Stimulated activated CD4-positive, alpha-beta T cell treated with anti-CD3 and anti-CD28 coated beads, Interleukin-15, amount 100 ng/mL, for 48 hours (primary cell): ENCODE results near the gene SNCG.
"Not testable (repeated sequence)": the region's sequence is repeated elsewhere in the genome, so short reads cannot be mapped to it uniquely, and the experiment has no call there.

ENCODE experiments used
- DNase-seq, 2 donors: peaks; one replicate each; pipeline ENCODE4 v3.0.0-alpha.2; 2020; ENCODE audit warnings: low read depth in 2 of 2

Gene SNCG

DNA sequence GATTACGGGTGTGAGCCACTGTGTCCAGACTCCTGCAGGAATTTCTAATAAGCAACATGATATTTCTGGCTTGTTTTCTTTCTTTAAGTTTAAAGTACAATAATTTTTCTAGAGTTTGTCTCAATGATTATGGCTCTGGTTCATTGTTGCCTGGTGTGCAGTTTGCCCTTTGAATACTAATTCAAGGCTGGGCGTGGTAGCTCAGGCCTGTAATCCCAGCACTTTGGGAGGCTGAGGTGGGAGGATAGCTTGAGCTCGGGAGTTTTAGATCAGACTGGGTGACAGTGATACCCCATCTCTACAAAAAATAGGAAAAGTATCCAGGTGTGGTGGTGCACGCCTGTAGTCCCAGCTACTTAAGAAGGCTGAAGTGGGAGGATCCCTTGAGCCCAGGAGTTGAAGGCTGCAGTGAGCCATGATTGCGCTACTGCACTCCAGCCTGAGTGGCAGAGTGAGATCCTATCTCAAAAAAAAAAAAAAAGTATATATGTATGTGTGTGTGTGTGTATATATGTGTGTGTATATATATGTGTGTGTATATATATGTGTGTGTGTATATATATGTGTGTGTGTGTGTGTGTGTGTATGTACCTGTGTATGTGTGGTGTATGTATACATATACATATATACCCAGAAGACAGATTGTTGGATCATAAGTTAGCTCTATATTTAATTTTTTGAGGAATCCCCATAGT, 18.1 kb downstream of the SNCG start:
- no peak for DNase-seq

DNA sequence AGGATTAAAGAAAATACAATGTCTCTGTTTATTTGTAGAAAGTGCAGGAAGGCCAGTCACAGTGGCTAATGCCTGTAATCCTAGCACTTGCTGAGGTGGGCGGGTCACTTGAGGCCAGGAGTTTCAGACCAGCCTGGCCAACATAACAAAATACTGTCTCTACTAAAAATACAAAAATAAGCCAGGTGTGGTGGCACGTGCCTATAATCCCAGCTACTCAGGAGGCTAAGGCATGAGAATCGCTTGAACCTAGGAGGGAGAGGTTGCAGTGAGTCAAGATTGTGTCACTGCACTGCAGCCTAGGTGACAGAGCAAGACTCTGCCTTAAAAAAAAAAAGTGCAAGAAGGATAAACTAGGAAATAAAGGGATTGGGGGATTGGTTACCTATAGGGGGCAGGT, 20.1 kb downstream of the SNCG start:
- not testable (repeated sequence) for DNase-seq

DNA sequence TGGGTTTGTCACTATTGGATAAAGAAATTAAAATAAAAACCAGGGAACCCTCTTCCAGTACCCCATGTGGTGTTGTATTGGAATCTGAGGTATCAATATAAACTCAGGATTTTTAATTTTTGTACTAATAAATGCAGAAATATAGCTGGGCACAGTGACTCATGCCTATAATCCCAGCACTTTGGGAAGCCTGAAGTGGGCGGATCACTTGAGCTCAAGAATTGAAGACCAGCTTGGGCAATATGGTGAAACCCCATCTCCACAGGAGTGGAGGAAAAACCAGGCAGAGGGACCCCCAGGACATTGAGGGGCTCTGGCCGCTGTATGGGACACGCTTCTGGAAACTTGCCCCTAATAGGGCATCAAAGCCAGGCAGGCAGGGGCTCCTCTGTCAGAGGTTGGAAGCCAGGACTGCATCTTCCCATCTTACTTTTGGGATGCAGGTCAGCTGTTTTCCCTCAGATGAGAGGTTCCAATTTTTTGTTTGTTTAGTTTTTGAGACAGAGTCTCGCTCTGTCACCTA, 21.0 kb downstream of the SNCG start:
- DNase-seq, result no peak

DNA sequence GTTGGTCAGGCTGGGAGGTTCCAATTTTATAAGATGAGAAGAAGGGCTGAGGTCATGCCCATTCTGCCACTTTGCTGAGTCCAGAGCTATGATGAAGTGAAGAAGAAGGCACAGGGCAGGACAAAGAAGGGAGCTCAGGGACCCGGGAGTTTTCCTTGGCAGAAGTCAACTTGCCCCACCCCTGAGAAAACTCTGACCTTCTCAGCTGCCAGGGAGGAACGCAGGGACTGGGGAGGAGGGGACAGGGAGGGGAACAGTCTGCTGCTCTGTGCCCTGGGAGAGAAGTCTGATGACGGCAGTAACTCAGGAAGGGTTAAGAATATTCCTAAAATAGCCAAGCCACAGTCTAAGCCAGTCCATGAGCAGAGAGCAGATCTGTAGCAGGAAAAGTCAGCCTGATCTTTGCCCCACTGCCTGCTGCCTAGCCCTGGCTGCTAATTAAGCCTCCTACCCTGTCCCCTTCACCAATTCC, 21.6 kb downstream of the SNCG start:
- no peak for DNase-seq

DNA sequence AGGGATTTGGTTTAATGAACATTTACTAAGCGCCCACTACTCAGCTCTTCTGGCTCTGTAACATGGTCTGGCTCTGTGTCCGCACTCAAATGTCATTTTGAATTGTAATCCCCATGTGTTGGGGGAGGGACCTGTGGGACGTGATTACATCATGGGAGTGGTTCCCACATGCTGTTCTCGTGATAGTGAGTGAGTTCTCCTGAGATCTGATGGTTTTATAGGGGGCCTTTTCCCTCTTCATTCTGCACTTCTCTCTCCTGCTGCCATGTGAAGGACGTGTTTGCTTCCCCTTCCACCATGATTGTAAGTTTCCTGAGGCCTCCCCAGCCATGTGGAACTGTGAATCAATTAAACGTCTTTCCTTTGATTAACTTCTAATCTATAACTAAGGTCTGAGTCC, 22.6 kb downstream of the SNCG start:
- DNase-seq, result not testable (repeated sequence)

DNA sequence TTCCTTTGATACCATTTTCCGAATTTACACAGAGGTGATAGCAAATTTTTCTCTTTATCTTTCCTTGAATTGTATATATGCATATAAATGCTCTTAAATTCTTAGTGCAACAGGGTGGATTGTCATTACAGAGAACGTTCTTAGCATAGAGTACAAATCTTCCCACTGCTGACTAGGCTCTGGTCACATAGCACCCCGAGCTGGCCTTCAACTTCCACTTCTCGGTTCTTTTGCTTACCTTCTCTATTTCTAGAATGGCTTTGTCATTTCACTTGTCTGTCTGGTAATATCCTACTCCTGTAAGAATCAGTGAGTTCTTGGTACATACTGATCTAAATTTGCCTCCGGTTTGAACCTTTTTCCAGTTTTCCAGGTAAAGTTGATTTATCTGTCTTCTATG, 23.3 kb downstream of the SNCG start:
- DNase-seq, result no peak

DNA sequence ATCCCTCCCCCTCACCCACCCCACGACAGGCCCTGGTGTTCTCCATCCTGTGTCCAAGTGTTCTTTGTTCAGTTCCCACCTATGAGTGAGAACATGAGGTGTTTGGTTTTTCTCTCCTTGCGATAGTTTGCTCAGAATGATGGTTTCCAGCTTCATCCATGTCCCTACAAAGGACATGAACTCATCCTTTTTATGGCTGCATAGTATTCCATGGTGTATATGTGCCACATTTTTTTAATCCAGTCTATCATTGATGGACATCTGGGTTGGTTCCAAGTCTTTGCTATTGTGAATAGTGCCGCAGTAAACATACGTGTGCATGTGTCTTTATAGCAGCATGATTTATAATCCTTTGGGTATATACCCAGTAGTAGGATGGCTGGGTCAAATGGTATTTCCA, 26.1 kb downstream of the SNCG start:
- DNase-seq, result not testable (repeated sequence)

DNA sequence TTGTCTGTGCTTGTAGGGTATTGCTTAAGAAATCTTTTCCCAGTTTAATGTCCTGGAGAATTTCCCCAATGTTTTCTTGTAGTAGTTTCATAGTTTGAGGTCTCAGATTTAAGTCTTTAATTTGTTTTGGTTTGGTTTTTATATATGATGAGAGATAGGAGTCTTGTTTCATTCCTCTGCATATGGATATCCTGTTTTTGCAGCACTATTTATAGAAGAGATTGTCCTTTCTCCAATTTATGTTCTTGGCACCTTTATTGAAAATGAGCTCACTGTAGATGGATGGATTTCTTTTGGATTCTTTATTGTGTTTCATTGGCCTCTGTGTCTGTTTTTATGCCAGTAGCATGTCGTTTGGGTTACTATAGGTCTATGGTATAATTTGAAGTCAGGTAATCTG, 30.1 kb downstream of the SNCG start:
- DNase-seq, result no peak

DNA sequence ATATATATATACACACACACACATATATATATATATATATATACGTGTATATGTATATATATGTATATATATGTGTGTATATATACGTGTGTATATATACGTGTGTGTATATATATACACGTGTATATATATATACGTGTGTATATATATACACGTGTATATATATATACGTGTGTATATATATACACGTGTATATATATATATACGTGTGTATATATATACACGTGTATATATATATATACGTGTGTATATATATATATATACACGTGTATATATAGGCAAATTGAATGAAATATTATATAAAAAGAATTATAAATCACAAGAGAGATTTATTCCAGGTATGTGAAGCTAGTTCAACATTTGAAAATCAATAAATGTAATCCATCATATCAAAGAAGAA, 33.0 kb downstream of the SNCG start:
- DNase-seq, result not testable (repeated sequence)

DNA sequence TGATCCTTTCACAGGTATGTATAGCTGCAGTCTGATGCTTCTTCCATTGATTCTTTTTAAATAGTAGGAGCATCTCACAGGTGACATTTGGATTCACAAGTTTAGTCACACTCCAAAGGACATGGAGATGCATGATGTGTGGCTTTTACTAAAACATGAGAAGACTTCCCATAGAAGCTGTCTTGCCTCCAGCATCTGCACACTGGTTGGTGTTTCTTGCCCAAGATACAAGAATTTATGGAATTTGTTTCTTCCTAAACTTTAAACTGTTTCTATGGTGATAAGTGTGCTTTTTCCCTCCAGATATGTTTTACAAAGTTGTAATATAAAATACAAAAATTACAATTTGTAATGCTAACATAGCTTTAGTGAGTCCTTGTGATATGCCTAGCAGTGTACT, 34.1 kb downstream of the SNCG start:
- DNase-seq, result no peak

DNA sequence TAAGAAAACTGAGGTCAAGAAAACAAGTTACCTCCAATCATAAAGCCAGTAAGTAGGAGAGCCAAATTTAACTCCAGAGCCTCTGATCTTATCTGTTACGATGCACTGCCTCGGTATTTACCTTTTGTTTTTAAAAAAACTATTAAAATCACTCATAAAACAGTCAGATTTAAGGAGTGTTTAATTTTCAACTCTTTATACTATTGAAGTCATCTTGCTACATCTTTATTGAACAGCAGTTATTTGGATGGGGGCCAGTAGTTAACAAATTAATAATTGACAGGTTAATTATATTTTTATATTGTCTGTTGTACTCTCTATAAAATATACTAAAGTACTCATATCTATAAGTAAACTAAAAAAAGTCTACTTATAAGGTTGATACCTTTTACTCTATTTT, 34.5 kb downstream of the SNCG start:
- DNase-seq, result no peak

DNA sequence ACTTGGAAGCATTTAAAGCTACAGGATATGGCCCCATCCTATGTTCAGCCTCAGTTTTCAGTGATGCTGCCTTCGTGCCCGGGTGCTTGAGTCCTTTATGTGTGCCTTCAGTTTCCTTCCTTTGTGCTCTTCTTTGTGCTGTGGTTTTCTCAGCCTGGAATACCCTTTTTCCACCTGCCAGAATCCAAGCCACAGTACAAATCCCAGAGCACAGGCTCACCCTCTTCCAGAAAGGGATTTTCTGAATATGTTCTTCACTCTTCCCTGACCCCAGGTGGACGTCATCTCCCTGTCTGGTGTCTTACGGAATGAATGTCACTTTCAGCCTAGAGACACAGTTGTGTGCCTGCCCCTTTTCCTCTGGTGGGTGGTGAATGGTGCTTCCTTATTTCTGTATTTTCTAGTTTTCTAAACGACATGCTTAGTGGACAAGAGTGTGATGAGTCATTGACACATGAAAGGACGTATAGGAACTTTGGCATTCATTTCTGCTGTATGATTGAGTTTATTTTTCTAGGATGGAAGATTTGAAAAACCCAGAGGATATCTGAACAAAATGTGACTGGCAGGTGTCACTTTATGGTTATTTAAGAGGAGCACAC, 41.5 kb downstream of the SNCG start:
- not testable (repeated sequence) for DNase-seq

DNA sequence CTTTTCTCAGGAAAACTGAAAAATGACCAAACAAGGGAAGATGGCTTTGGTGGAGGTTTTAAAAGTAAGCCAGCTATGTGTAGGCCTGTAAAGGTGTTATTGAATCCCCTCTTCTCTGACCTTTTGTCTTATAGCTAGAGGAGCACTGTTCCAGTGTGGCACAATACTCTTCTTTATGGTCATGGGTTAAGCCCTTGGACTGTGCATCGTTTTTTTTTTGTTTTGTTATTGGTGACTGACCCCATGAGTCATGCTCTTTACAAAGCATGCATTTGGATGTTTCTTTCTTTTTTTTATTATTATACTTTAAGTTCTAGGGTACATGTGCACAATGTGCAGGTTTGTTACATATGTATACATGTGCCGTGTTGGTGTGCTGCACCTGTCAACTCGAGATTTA, 42.1 kb downstream of the SNCG start:
- no peak for DNase-seq

DNA sequence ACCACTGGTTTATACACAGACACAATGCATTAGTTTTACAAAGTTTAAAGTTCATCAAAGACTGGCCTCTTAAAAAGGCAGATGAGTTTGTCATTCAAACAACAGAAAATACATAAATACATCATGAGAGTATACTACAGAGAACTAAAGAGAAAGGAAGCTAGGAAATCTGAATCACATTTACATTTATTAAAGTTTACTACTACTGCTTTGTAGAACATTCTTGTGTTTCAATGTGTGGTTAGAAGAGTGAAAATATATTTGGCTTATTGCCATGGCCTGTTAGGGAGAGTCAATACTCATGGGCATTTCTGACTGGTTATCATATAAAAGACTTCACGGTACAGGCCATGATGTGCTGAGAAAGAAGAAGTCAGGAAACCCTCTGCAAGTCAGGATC, 48.7 kb downstream of the SNCG start:
- DNase-seq, result not testable (repeated sequence)

DNA sequence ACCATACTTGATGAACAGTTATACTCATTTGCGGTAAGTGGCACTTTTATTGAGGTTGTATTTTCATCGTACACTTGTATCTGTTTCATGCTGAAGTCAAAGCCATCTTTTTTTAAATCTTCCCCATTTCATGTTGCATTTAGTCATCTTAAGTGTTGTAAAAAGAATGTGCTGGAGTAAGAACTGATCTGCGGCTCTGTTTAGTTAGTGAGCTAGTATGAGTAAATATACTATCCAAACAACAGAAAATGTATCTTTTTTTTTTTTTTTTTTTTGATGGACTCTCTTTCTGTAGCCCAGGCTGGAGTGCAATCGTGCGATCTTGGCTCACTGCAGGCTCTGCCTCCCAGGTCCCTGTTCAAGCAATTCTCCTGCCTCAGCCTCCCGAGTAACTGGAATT, 49.3 kb downstream of the SNCG start:
- DNase-seq, result not testable (repeated sequence)

DNA sequence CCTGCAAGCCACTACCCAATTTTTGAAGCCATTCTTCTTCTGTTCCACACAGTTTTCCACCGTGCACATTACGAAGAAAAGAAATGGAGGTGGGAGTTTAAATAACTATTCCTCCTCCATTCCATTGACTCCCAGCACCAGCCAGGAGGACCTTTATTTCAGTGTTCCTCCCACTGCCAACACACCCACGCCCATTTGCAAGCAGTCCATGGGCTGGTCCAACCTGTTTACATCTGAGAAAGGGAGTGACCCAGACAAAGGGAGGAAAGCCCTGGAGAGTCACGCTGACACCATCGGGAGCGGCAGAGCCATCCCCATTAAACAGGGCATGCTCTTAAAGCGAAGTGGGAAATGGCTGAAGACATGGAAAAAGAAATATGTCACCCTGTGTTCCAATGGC, 49.9 kb downstream of the SNCG start:
- not testable (repeated sequence) for DNase-seq

DNA sequence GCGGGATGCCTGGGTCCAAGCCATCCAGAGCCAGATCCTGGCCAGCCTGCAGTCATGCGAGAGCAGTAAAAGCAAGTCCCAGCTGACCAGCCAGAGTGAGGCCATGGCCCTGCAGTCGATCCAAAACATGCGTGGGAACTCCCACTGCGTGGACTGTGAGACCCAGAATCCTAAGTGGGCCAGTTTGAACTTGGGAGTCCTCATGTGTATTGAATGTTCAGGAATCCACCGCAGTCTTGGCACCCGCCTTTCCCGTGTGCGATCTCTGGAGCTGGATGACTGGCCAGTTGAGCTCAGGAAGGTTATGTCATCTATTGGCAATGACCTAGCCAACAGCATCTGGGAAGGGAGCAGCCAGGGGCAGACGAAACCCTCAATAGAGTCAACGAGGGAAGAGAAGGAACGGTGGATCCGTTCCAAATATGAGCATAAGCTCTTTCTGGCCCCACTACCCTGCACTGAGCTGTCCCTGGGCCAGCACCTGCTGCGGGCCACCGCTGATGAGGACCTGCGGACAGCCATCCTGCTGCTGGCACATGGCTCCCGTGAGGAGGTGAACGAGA, 50.8 kb downstream of the SNCG start:
- not testable (repeated sequence) for DNase-seq
